Neural progenitor cell (in vitro differentiated cells): Measurements from ENCODE around the gene SETD2. TPM values are rescaled to one million over a fixed set of nuclear protein-coding genes. Genes with fewer than 3 reads are reported as not detected.

Source experiments
- DNase-seq: peaks from one replicate; pipeline ENCODE4 v3.0.0-alpha.2; 2016; ENCODE audit warnings: low spot score
- H2AFZ ChIP-seq: fragments of 200-600 bp; sonication (generic); replicated peaks from 2 replicates; pipeline ENCODE4 v1.6.1; 2016; ENCODE audit warnings: antibody characterized with exemption
- H3F3A ChIP-seq: fragments of 200-600 bp; sonication (generic); 2 replicates; pipeline ENCODE4 v1.6.1; 2016; ENCODE audit warnings: antibody characterized with exemption, low read depth
- H3K27ac ChIP-seq: fragments of 200-600 bp; sonication (generic); 2 replicates; pipeline ENCODE4 v1.5.1; 2016; ENCODE audit warnings: mild to moderate bottlenecking
- H3K27me3 ChIP-seq: fragments of 200-600 bp; sonication (generic); 2 replicates; pipeline ENCODE4 v1.6.1; 2016; ENCODE audit warnings: mild to moderate bottlenecking, moderate library complexity
- H3K36me3 ChIP-seq: fragments of 200-600 bp; sonication (generic); 2 replicates; pipeline ENCODE4 v1.5.1; 2016
- H3K4me1 ChIP-seq: fragments of 200-600 bp; sonication (generic); 2 replicates; pipeline ENCODE4 v1.6.1; 2016; ENCODE audit warnings: mixed run types
- H3K4me2 ChIP-seq: fragments of 200-600 bp; sonication (generic); 2 replicates; pipeline ENCODE4 v1.6.1; 2016
- H3K4me3 ChIP-seq: fragments of 200-600 bp; sonication (generic); 2 replicates; pipeline ENCODE4 v1.5.1; 2016
- H3K79me2 ChIP-seq: fragments of 200-600 bp; sonication (generic); 2 replicates; pipeline ENCODE4 v1.6.1; 2016; ENCODE audit warnings: low read depth
- H3K9ac ChIP-seq: fragments of 200-600 bp; sonication (generic); 2 replicates; pipeline ENCODE4 v1.6.1; 2016
- H3K9me3 ChIP-seq: fragments of 200-600 bp; sonication (generic); 2 replicates; pipeline ENCODE4 v1.5.1; 2016; ENCODE audit warnings: low read depth
- H4K20me1 ChIP-seq: fragments of 200-600 bp; sonication (generic); 2 replicates; pipeline ENCODE4 v1.6.1; 2016; ENCODE audit warnings: low read depth
- H3K27ac Mint-ChIP-seq: 3 replicates; pipeline ENCODE4 v1.8.0; 2021; ENCODE audit warnings: mixed read lengths
- H3K27me3 Mint-ChIP-seq: 2 replicates; pipeline ENCODE4 v1.8.0; 2022; ENCODE audit warnings: low read depth, mild to moderate bottlenecking, inconsistent platforms, moderate library complexity, mixed read lengths; ENCODE audit not compliant: insufficient read depth
- H3K36me3 Mint-ChIP-seq: 3 replicates; pipeline ENCODE4 v1.8.0; 2021; ENCODE audit warnings: mixed read lengths
- H3K4me1 Mint-ChIP-seq: 3 replicates; pipeline ENCODE4 v1.8.0; 2021; ENCODE audit warnings: mixed read lengths
- H3K4me3 Mint-ChIP-seq: 3 replicates; pipeline ENCODE4 v1.8.0; 2021; ENCODE audit warnings: mild to moderate bottlenecking, moderate library complexity, mixed read lengths
- H3K9me3 Mint-ChIP-seq: 3 replicates; pipeline ENCODE4 v1.8.0; 2020; ENCODE audit warnings: mixed read lengths
- EZH2 ChIP-seq: fragments of 200-600 bp; sonication (generic); IDR thresholded peaks from 2 replicates; pipeline ENCODE4 v1.6.1; 2017; ENCODE audit warnings: antibody characterized with exemption, mild to moderate bottlenecking, moderate library complexity
- EZH2phosphoT487 ChIP-seq: fragments of 200-600 bp; sonication (generic); IDR thresholded peaks from 2 replicates; pipeline ENCODE4 v1.6.1; 2017; ENCODE audit warnings: antibody characterized with exemption
- total RNA-seq: library from RNA; depleted of rRNA; stranded (reverse); fragments of >200 nt; gene quantifications from 2 replicates; pipeline ENCODE4 v1.2.3, GENCODE V29; 2015; ENCODE audit warnings: low replicate concordance
- TF ChIP-seq, protein P1 (sequence below): fragments of 200-600 bp; sonication (generic); IDR thresholded peaks from 2 replicates; pipeline ENCODE4 v1.5.1; 2017; ENCODE audit warnings: antibody characterized with exemption, mild to moderate bottlenecking

Gene SETD2
- total RNA-seq, 1 donor from 2014 or later: 46.0 TPM

- H3K27ac Mint-ChIP-seq: no peak overlapping the region
- DNase-seq: no peak
Observed at GRCh38 chr3:47012342-47013230, 151.3 kb downstream of the SETD2 start.

DNA sequence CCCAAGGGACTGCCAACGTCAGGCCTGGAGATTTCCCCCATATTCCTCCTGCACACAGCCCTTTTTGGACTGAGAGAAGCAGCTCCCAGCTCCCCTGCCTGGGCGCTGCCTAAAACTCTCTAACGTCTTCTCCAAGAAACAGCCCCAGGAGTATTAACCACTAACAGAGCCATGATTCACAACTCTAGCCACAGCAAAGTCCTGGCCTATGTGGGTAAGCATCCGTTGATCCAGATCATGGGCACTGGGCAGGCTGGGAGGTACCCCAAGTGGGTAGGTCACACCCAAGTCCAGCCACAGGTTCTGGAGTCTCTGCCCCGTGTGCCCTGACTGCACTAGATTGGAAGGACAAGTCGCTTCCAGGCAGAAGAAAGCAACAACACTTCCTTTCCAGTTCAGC, 152.5 kb downstream of the SETD2 start:
- Histone ChIP-seq H3K27ac (no peak overlapping the region), H3K27me3 (no peaks in the 10 kb centered on the region), H3K4me2 (no peak overlapping the region), H3K4me1 (peaks cover 3% of the 10 kb centered on the region), H3K79me2 (no peaks in the 10 kb centered on the region), H3F3A (peaks cover 11% of the 10 kb centered on the region), H3K9me3 (no peaks in the 10 kb centered on the region), H3K9ac (no peak overlapping the region), H3K36me3 (no peaks in the 10 kb centered on the region), H4K20me1 (no peaks in the 10 kb centered on the region), H2AFZ (no peak overlapping the region), H3K4me3 (no peak overlapping the region)
- H3K9me3 Mint-ChIP-seq: no peaks in the 10 kb centered on the region
- no peak for TF ChIP-seq EZH2
- TF ChIP-seq, protein P1, sequence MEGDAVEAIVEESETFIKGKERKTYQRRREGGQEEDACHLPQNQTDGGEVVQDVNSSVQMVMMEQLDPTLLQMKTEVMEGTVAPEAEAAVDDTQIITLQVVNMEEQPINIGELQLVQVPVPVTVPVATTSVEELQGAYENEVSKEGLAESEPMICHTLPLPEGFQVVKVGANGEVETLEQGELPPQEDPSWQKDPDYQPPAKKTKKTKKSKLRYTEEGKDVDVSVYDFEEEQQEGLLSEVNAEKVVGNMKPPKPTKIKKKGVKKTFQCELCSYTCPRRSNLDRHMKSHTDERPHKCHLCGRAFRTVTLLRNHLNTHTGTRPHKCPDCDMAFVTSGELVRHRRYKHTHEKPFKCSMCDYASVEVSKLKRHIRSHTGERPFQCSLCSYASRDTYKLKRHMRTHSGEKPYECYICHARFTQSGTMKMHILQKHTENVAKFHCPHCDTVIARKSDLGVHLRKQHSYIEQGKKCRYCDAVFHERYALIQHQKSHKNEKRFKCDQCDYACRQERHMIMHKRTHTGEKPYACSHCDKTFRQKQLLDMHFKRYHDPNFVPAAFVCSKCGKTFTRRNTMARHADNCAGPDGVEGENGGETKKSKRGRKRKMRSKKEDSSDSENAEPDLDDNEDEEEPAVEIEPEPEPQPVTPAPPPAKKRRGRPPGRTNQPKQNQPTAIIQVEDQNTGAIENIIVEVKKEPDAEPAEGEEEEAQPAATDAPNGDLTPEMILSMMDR: no peak
- TF ChIP-seq EZH2phosphoT487: no peak
- peaks cover 3% of the 10 kb centered on the region for H3K36me3 Mint-ChIP-seq
- H3K4me1 Mint-ChIP-seq: peaks cover 4% of the 10 kb centered on the region
- no peak for DNase-seq
- peak overlapping the region; percentile 69 for H3K27ac Mint-ChIP-seq
- H3K27me3 Mint-ChIP-seq: no peaks in the 10 kb centered on the region
- H3K4me3 Mint-ChIP-seq: no peak overlapping the region

More at GRCh38 chr3:47012342-47013230, 151.3 kb downstream of the SETD2 start:
- Histone ChIP-seq H3F3A (peaks cover 11% of the 10 kb centered on the region), H4K20me1 (no peaks in the 10 kb centered on the region), H3K36me3 (no peaks in the 10 kb centered on the region), H3K4me1 (peaks cover 3% of the 10 kb centered on the region), H3K27me3 (no peaks in the 10 kb centered on the region), H3K4me3 (no peak overlapping the region), H3K27ac (no peak overlapping the region), H3K79me2 (no peaks in the 10 kb centered on the region), H3K9me3 (no peaks in the 10 kb centered on the region), H3K9ac (no peak overlapping the region), H3K4me2 (no peak overlapping the region), H2AFZ (no peak overlapping the region)
- TF ChIP-seq EZH2phosphoT487 (no peak), EZH2 (no peak)
- TF ChIP-seq, protein P1: no peak
- Mint-ChIP-seq H3K27me3 (no peaks in the 10 kb centered on the region), H3K36me3 (peaks cover 6% of the 10 kb centered on the region), H3K4me3 (no peak overlapping the region), H3K4me1 (peaks cover 4% of the 10 kb centered on the region), H3K9me3 (no peaks in the 10 kb centered on the region)

DNA sequence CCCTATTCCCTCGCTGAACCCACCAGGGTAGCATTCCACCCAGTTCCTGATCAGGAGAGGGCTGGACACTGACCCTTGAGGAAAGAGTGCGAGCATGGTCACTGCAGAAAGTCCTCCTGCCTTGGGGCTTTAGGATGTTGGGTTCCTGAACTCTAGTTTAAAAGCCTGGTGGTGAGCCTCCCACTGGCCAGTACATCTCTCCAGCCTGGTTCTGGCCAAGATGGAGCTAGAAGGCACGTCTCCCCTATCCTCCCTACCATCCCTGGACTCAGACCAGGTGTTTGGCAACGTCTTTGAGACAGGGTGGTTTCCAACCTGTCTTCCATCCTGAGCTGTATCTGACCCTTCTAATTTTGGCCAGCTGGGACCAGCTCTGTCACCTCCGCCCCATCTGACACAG, 153.0 kb downstream of the SETD2 start:
- H3K4me1 Mint-ChIP-seq: peaks cover 4% of the 10 kb centered on the region
- DNase-seq: no peak
- Histone ChIP-seq H3K4me3 (no peak overlapping the region), H4K20me1 (no peaks in the 10 kb centered on the region), H3K9me3 (no peaks in the 10 kb centered on the region), H3K4me1 (peaks cover 3% of the 10 kb centered on the region), H3K9ac (no peak overlapping the region), H3K27me3 (no peaks in the 10 kb centered on the region), H3F3A (peaks cover 11% of the 10 kb centered on the region), H3K4me2 (no peak overlapping the region), H2AFZ (no peak overlapping the region), H3K79me2 (no peaks in the 10 kb centered on the region), H3K27ac (no peak overlapping the region), H3K36me3 (no peaks in the 10 kb centered on the region)
- H3K27ac Mint-ChIP-seq: peak overlapping the region; percentile 69
- H3K4me3 Mint-ChIP-seq: no peak overlapping the region
- H3K36me3 Mint-ChIP-seq: peaks cover 3% of the 10 kb centered on the region
- no peaks in the 10 kb centered on the region for H3K27me3 Mint-ChIP-seq
- no peaks in the 10 kb centered on the region for H3K9me3 Mint-ChIP-seq
- TF ChIP-seq, protein P1: no peak
- no peak for TF ChIP-seq EZH2phosphoT487
- no peak for TF ChIP-seq EZH2
